Gastroesophageal sphincter (tissue), 3 donors: ENCODE measurements around the gene PPM1N.

ENCODE experiments used
- CTCF ChIP-seq, 4 experiments: fragments of 200-600 bp in 2 of 4; fragments of 450-650 bp in 2 of 4; sonication (generic) in 1 of 4; IDR thresholded peaks; one replicate each; pipeline ENCODE4 v1.5.1; 2017 to 2019; ENCODE audit warnings: antibody characterized with exemption in 4 of 4, mild to moderate bottlenecking in 2 of 4, moderate library complexity in 2 of 4
- EP300 ChIP-seq: sonication (generic); formaldehyde crosslinking; IDR thresholded peaks from one replicate; pipeline ENCODE4 v1.6.1; 2017; ENCODE audit warnings: antibody characterized with exemption, mild to moderate bottlenecking
- POLR2A ChIP-seq, 2 donors: fragments of 450-650 bp; IDR thresholded peaks; one replicate each; pipeline ENCODE4 v1.6.1; 2017; ENCODE audit warnings: antibody characterized with exemption in 2 of 2, mild to moderate bottlenecking in 2 of 2, moderate library complexity in 1 of 2
- POLR2AphosphoS5 ChIP-seq: sonication (generic); formaldehyde crosslinking; IDR thresholded peaks from one replicate; pipeline ENCODE4 v1.6.1; 2017; ENCODE audit warnings: antibody characterized with exemption

GRCh38 chr19:45517641-45518468 lies 19.6 kb downstream of the PPM1N start:
- no peak for TF ChIP-seq CTCF (IDR thresholded peaks at IDR 0.05)
- TF ChIP-seq EP300 = no peak
- TF ChIP-seq POLR2A (IDR thresholded peaks at IDR 0.05) = no peak
- no peak for TF ChIP-seq POLR2AphosphoS5
